ENCODE measurements around the gene ADAMTSL1. TPM values are rescaled to one million over a fixed set of nuclear protein-coding genes. Genes with fewer than 3 reads are reported as not detected.

Gene ADAMTSL1
- total and polyA plus RNA-seq, 12 donors: 0.37 to 5.2 (median 1.9) TPM

DNA sequence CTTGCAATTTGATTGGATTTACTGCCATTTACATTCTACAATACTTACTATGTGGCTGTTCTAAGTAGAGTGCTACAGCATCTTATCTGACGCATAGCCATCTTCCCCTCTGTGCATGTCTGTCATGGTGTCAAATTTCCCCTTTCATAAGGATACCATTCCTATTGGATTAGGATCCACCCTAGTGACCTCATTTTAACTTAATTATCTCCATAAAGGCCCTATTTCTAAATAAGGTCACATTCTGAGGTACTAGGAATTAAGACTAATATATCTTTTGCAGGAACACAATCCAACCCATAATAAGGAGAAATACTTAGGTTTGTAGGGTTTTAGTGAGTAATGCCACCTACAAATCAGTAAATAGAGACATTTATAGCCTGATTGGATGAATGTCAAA, 268.0 kb downstream of the ADAMTSL1 start:
- H3K4me3 ChIP-seq: no peak overlapping the region
- ATAC-seq (no peak), DNase-seq (no peak)
- peaks cover 0 to 14% (median 0%) of the 10 kb centered on the region in 9 donors for H3K4me1 ChIP-seq
- H3K36me3 ChIP-seq: no peaks in the 10 kb centered on the region
- no peaks in the 10 kb centered on the region for H3K9me3 ChIP-seq
- 97 to 100% methylated on average over 1 of the region's 1 CpG for WGBS, 2 donors
- TF ChIP-seq, protein P1, sequence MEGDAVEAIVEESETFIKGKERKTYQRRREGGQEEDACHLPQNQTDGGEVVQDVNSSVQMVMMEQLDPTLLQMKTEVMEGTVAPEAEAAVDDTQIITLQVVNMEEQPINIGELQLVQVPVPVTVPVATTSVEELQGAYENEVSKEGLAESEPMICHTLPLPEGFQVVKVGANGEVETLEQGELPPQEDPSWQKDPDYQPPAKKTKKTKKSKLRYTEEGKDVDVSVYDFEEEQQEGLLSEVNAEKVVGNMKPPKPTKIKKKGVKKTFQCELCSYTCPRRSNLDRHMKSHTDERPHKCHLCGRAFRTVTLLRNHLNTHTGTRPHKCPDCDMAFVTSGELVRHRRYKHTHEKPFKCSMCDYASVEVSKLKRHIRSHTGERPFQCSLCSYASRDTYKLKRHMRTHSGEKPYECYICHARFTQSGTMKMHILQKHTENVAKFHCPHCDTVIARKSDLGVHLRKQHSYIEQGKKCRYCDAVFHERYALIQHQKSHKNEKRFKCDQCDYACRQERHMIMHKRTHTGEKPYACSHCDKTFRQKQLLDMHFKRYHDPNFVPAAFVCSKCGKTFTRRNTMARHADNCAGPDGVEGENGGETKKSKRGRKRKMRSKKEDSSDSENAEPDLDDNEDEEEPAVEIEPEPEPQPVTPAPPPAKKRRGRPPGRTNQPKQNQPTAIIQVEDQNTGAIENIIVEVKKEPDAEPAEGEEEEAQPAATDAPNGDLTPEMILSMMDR (IDR thresholded peaks at IDR 0.05): no peak
- intact Hi-C loops (cut with DNase I): no loop called here
- H3K27ac ChIP-seq: no peak overlapping the region
- no peaks in the 10 kb centered on the region for H3K27me3 ChIP-seq

DNA sequence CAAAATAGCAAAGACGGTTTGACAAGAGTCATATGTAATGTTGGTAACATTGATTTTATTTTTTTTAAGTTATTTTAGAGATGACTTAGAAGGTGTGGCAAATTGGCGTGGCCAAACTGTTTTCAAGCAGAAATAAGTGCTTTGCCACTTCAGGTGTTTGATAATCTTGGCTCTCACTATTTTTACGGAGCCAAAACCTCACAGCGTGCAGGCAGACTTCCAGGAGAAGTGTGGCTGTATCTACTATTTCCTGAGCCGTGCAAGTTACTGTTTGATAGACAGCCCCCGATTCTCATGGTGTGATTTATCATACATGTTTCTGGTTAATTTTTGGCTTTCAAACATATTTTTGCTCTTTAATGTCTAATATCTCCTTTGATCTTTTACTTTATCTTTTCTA, 269.5 kb downstream of the ADAMTSL1 start:
- H3K4me1 ChIP-seq: peaks cover 0 to 23% (median 0%) of the 10 kb centered on the region in 9 donors
- ATAC-seq: no peak
- WGBS, 2 donors: 44 to 45% methylated on average over 6 of the region's 6 CpGs

DNA sequence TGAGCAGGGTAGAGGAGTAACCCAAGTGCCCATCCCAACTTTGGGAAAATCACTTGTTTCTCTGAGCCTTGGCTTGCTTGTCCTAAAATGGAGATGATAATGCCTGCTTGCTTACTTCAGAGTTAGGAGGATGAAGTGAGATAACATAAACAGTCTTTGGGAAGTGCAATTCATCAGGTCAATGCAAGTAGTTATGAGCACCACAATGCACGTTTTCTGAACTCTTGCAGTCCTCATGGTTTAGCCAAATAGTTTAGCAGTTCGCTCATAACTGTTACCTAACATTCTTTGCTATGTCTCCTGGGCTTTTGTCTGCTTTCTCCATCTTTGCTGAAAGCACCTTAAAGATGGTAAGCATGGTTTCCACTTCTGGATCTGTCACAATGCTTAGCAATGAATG, 270.0 kb downstream of the ADAMTSL1 start:
- Histone ChIP-seq H3K4me3 (no peak overlapping the region), H3K4me1 (peaks cover 0 to 23% (median 0%) of the 10 kb centered on the region in 9 donors), H3K27me3 (no peaks in the 10 kb centered on the region), H3K27ac (no peak overlapping the region), H3K9me3 (no peaks in the 10 kb centered on the region), H3K36me3 (no peaks in the 10 kb centered on the region)
- no peak for DNase-seq
- ATAC-seq: no peak
- intact Hi-C loops (cut with DNase I): no loop called here
- WGBS, 2 donors: 89 to 91% methylated on average over 2 of the region's 2 CpGs
- TF ChIP-seq, protein P1 (IDR thresholded peaks at IDR 0.05): no peak

More for the DNA sequence above, 269.5 kb downstream of the ADAMTSL1 start:
- Histone ChIP-seq H3K36me3 (no peaks in the 10 kb centered on the region), H3K27me3 (no peaks in the 10 kb centered on the region), H3K4me3 (no peak overlapping the region), H3K27ac (no peak overlapping the region), H3K9me3 (no peaks in the 10 kb centered on the region)
- intact Hi-C loops (cut with DNase I): no loop called here
- no peak for DNase-seq
- TF ChIP-seq, protein P1 (IDR thresholded peaks at IDR 0.05): no peak

DNA sequence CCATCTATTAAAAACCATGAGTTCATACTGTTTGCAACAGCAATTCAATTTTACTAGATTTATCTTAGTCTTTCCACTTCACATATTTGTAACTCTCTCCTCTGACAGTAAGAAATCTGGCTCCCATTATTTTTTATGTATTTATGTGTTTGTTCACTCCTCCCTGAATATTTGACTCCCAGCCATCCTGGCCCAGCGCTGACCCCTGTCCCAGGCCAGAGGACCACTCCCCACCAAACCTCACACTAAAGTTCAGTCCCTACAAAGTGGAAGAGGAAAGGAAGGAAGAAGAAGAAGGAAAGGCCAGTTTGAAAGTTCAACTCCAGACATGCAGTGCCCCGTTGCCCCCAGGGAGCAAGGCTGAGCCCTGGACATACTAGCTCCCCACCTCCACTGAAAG, 271.8 kb downstream of the ADAMTSL1 start:
- no peaks in the 10 kb centered on the region for H3K9me3 ChIP-seq
- intact Hi-C loops (cut with DNase I): no loop called here
- no peaks in the 10 kb centered on the region for H3K36me3 ChIP-seq
- DNase-seq (no peak), ATAC-seq (no peak)
- no peak overlapping the region for H3K27ac ChIP-seq
- peaks cover 0 to 23% (median 0%) of the 10 kb centered on the region in 9 donors for H3K4me1 ChIP-seq
- H3K27me3 ChIP-seq: no peaks in the 10 kb centered on the region
- TF ChIP-seq, protein P1 (IDR thresholded peaks at IDR 0.05): no peak
- H3K4me3 ChIP-seq: no peak overlapping the region
- 94 to 98% methylated on average over 2 of the region's 2 CpGs for WGBS, 2 donors
